Type B pancreatic cell (in vitro differentiated cells): ENCODE results near the gene RADX. TPM values are rescaled to one million over a fixed set of nuclear protein-coding genes. Genes with fewer than 3 reads are reported as not detected.
A peak's percentile ranks its signal among the peaks of the same experiment; 100 is the strongest.

Experiments
- DNase-seq: peaks from one replicate; pipeline ENCODE4 v3.0.0; 2021; ENCODE audit warnings: mixed read lengths; ENCODE audit not compliant: unreplicated experiment; ENCODE audit errors: extremely low spot score
- H3K27ac Mint-ChIP-seq: 2 replicates; pipeline ENCODE4 v1.8.0; 2021; ENCODE audit warnings: mild to moderate bottlenecking, mixed read lengths
- H3K27me3 Mint-ChIP-seq: 2 replicates; pipeline ENCODE4 v1.8.0; 2021; ENCODE audit warnings: mixed read lengths
- H3K36me3 Mint-ChIP-seq: 2 replicates; pipeline ENCODE4 v1.8.0; 2021; ENCODE audit warnings: mixed read lengths
- H3K4me1 Mint-ChIP-seq: one replicate; pipeline ENCODE4 v1.8.0; 2021; ENCODE audit warnings: mixed read lengths; ENCODE audit not compliant: unreplicated experiment
- H3K4me3 Mint-ChIP-seq: 2 replicates; pipeline ENCODE4 v1.8.0; 2021; ENCODE audit warnings: mild to moderate bottlenecking, mixed read lengths
- H3K9me3 Mint-ChIP-seq: 2 replicates; pipeline ENCODE4 v1.8.0; 2021; ENCODE audit warnings: mixed read lengths
- CTCF ChIP-seq: fragments of 200-600 bp; sonication (generic); conservative IDR thresholded peaks from 2 replicates; pipeline ENCODE4 v1.5.0; 2021; ENCODE audit warnings: antibody characterized with exemption, mild to moderate bottlenecking
- total RNA-seq: library from RNA; stranded (reverse); gene quantifications from 2 replicates; pipeline ENCODE4 v1.2.1, GENCODE V29; 2021; ENCODE audit warnings: low replicate concordance

Gene RADX
- total RNA-seq, 1 donor from 2014 or later: 7.2 TPM

DNA sequence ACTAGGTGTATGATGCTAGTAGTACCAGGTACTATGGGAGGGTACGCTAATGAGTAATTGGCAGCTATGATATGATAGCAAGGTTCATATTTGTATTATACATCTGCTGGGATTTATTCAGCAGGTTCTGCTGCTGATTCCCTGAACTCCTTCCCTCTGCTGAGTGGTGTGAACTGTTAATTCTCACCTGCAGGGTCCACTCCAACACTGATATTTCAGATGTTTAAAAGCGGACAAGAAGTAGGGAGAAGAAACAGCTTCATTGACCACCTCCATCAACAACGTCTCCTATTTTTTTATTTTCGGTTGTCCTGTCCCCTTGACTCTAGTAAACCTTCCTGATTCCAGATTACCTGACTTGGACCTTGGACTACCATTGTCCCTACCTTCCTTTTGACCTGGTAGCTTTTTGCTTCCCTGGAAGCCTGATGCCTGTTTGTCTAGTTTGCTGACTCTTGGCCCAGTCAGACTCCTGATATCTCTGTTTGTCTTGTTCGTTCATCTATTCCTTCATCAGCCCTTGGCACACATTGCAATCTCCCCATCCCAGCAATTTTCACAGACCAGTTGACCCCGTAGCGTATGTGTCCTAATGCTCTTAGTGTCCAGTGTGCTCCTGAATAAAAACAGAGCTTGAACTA lies 80.8 kb downstream of the RADX start:
- Mint-ChIP-seq H3K27me3 (no peaks in the 10 kb centered on the region), H3K4me1 (no peaks in the 10 kb centered on the region), H3K27ac (peak overlapping the region; percentile 89), H3K36me3 (no peaks in the 10 kb centered on the region), H3K4me3 (peak overlapping the region; percentile 55), H3K9me3 (no peaks in the 10 kb centered on the region)
- no peak for DNase-seq
- no peak for TF ChIP-seq CTCF

DNA sequence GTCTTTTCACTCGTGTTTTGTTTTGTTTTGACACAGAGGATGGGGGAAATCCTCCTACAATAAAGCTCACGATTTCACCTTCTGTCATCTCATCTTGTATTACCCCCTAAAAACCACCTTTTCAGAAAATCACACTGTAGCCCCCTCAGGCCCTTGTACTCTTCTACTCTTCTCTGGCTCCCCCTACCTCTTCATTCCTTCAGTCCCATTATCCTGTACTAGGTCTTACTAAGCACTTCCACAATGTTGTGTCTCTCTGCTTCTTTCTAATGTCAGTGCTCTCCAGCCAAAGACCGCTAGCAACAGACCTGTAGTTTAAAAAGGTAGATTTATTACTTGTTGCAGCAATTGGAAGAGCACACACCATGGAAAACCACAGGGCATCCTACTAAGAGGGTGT lies 84.7 kb downstream of the RADX start:
- no peak for DNase-seq
- Mint-ChIP-seq H3K9me3 (no peaks in the 10 kb centered on the region), H3K36me3 (no peaks in the 10 kb centered on the region), H3K4me1 (no peaks in the 10 kb centered on the region), H3K27ac (no peak overlapping the region), H3K4me3 (peak overlapping the region; percentile 53), H3K27me3 (no peaks in the 10 kb centered on the region)
- no peak for TF ChIP-seq CTCF

- Mint-ChIP-seq H3K27ac (no peak overlapping the region), H3K27me3 (no peaks in the 10 kb centered on the region), H3K36me3 (no peaks in the 10 kb centered on the region), H3K4me3 (no peak overlapping the region), H3K9me3 (no peaks in the 10 kb centered on the region), H3K4me1 (no peaks in the 10 kb centered on the region)
- no peak for TF ChIP-seq CTCF
- no peak for DNase-seq
These were observed 86.9 kb downstream of the RADX start for GRCh38 chrX:106698693-106699092.

DNA sequence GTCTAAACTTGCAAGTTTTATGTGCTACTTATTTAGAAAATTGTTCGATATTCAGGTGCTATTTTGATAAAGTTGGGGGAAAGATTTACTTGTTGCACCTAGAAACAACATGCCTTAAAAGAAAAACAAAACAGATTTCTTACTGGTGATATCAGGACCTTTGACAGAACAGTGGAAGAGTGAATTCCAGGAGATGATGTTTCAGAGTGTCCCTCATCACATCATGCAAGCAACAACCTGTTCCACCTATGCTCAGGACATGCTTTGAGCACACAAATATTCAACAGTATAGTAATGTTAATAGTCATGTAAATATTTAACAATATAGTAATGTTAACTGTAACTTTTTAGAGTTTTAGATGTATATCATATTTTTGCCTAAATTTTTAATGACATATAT lies 90.9 kb downstream of the RADX start:
- Mint-ChIP-seq H3K4me1 (no peaks in the 10 kb centered on the region), H3K27ac (no peak overlapping the region), H3K4me3 (no peak overlapping the region), H3K27me3 (no peaks in the 10 kb centered on the region), H3K36me3 (no peaks in the 10 kb centered on the region), H3K9me3 (no peaks in the 10 kb centered on the region)
- TF ChIP-seq CTCF: no peak
- DNase-seq: no peak

DNA sequence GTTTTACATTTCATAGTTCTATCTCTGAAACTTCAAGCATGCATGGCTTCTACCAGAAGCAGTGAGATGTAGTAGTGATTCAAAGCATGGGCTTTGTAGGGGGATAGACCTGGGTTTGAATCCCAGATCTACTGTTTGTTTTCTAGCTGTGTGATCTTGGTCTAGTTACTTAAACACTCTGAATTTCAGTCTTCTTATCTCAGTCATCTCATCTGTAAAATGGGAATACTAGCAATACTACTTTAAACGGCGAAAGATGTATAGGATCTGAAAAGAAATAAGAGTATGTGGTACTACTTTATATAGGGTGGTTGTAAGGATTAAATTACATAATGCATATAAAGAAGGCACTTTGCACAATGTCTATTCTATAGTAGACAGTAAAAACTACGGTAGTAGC lies 94.7 kb downstream of the RADX start:
- no peak overlapping the region for H3K27ac Mint-ChIP-seq
- H3K4me3 Mint-ChIP-seq: no peak overlapping the region
- no peak for TF ChIP-seq CTCF
- no peaks in the 10 kb centered on the region for H3K27me3 Mint-ChIP-seq
- no peaks in the 10 kb centered on the region for H3K9me3 Mint-ChIP-seq
- no peaks in the 10 kb centered on the region for H3K4me1 Mint-ChIP-seq
- H3K36me3 Mint-ChIP-seq: no peaks in the 10 kb centered on the region
- DNase-seq: no peak
